Natural killer cell treated with Interleukin-12 subunit alpha and Interleukin-12 subunit beta and Interleukin-15 and Interleukin-18, amount 100 ng/mL, for 72 hours (primary cell): ENCODE results near the gene FAM24B. TPM values are rescaled to one million over a fixed set of nuclear protein-coding genes. Genes with fewer than 3 reads are reported as not detected.
A peak's percentile ranks its signal among the peaks of the same experiment; 100 is the strongest.

ENCODE experiments used
- ATAC-seq, 2 donors: fragments of 150-1000 bp; cut with Tn5 transposase in 1 of 2; sonication (Bioruptor Pico), chemical (Tn5 transposase) in 1 of 2; 2 replicates each; pipeline ENCODE4 v1.10.0; 2021
- DNase-seq: peaks from one replicate; pipeline ENCODE4 v3.0.0; 2022; ENCODE audit warnings: low spot score
- H3K27ac Mint-ChIP-seq, 2 donors: 1 replicate in 1 of 2; 2 replicates in 1 of 2; pipeline ENCODE4 v1.8.0; 2022; ENCODE audit warnings: mixed read lengths in 2 of 2, mild to moderate bottlenecking in 1 of 2, moderate library complexity in 1 of 2
- H3K27me3 Mint-ChIP-seq, 2 donors: 1 replicate in 1 of 2; 2 replicates in 1 of 2; pipeline ENCODE4 v1.8.0; 2022; ENCODE audit warnings: mixed read lengths in 2 of 2
- H3K36me3 Mint-ChIP-seq: one replicate; pipeline ENCODE4 v1.8.0; 2022; ENCODE audit warnings: mixed read lengths
- H3K4me1 Mint-ChIP-seq, 2 donors: 1 replicate in 1 of 2; 2 replicates in 1 of 2; pipeline ENCODE4 v1.8.0; 2022; ENCODE audit warnings: low read depth in 2 of 2, mixed read lengths in 2 of 2, mild to moderate bottlenecking in 1 of 2
- H3K4me3 Mint-ChIP-seq: one replicate; pipeline ENCODE4 v1.8.0; 2022; ENCODE audit warnings: mixed read lengths
- H3K9me3 Mint-ChIP-seq: 2 replicates; pipeline ENCODE4 v1.8.0; 2022; ENCODE audit warnings: mixed read lengths
- total RNA-seq, 2 donors: library from RNA; stranded (reverse); gene quantifications; one replicate each; pipeline ENCODE4 v1.2.3, GENCODE V29; 2022

FAM24B gene
- total RNA-seq, 2 donors from 2014 or later = 3.0 to 19.7 TPM

DNA sequence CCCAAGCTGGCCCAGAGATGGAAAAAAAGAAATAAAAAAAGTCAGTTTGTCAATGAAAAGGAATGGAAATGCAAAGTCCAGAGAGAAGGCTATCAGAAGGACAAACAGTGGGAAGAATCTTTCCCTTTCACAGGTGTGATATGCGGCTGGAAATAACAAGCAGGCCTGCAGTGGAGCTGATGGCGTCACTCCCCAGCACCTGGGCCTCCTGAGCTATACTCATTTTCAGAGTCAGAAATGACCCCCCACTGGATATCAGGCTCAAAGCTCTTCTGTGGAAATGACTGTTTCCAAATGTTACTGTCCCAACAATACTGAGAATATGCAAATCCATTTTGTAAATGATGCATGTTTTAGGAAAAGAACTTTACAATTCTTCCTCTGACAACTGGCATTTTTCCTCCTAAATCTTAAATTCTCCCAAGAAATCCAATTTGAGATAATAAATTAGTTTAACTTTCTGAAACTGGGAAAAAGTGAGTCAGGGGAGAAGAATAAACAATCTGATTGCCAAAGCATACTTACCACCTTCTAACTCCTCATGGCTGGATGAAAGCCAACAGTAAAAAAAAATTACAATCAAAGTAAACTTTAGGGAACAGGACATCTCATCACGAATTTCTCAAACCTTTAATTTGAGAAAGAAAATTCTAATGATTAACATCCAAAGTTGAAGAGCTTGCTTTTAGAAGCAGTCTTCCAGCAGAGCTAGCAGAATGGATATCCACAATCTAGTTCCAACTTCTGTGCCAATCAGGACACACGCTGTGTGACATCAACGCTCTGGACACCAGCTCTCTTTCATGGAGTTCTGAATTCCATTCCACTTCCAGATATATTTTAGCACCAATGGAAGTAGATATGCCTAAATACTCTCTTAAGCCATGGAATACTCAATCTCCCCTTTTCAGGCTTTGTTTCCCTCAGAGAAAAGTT, 28.4 kb downstream of the FAM24B start:
- Mint-ChIP-seq H3K27ac (no peak overlapping the region), H3K4me1 (peaks cover 18 to 29% of the 10 kb centered on the region in 2 donors), H3K36me3 (peaks cover 17% of the 10 kb centered on the region), H3K4me3 (no peak overlapping the region), H3K27me3 (no peaks in the 10 kb centered on the region), H3K9me3 (no peaks in the 10 kb centered on the region)
- ATAC-seq (no peak), DNase-seq (no peak)

DNA sequence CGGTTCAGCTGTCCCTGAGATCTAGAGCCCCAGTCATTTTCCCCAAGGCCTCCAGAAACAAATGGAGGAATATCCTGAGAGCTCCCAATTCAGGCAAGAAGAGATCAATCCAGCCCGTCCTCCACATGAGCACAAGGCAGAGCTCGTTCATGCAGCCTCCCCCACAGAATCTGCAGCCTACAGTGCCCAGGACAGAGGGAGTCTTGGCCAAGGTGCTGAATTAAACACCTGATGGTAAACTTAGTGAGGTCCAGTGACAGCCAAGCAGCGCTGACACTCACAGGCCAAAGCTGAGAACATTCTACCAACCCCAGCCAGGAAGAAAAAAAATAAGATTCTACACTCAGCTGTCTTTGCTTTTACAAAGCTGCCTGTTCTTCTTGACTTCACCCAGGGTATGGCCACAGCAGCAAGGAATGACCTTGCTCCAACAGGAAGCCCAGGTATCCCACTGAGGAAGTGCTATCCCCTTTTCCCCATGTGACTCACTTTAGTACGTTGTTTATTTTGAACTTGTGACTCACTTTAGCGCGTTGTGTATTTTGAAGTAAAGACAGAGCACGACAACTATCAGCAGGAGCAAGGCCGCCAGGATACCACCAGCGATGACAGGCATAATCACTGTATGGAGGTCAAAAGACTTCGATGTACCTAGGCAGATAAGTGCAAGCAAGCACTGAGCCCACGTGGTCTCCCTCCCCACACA, 29.3 kb downstream of the FAM24B start:
- DNase-seq (no peak), ATAC-seq (no peak)
- no peaks in the 10 kb centered on the region for H3K9me3 Mint-ChIP-seq
- no peak overlapping the region for H3K4me3 Mint-ChIP-seq
- no peaks in the 10 kb centered on the region for H3K27me3 Mint-ChIP-seq
- no peak overlapping the region for H3K27ac Mint-ChIP-seq
- H3K36me3 Mint-ChIP-seq = peaks cover 18% of the 10 kb centered on the region
- peaks cover 14 to 22% of the 10 kb centered on the region in 2 donors for H3K4me1 Mint-ChIP-seq

GRCh38 chr10:122849090-122849489, 30.3 kb downstream of the FAM24B start:
- no peak for ATAC-seq
- peaks cover 7 to 14% of the 10 kb centered on the region in 2 donors for H3K4me1 Mint-ChIP-seq
- H3K4me3 Mint-ChIP-seq = no peak overlapping the region
- no peak overlapping the region for H3K27ac Mint-ChIP-seq
- no peaks in the 10 kb centered on the region for H3K27me3 Mint-ChIP-seq
- H3K9me3 Mint-ChIP-seq = no peaks in the 10 kb centered on the region
- H3K36me3 Mint-ChIP-seq = peaks cover 18% of the 10 kb centered on the region
- DNase-seq = no peak

GRCh38 chr10:122847782-122848604, 31.4 kb downstream of the FAM24B start:
- DNase-seq = no peak
- H3K27ac Mint-ChIP-seq = no peak overlapping the region
- no peaks in the 10 kb centered on the region for H3K27me3 Mint-ChIP-seq
- ATAC-seq = no peak
- H3K9me3 Mint-ChIP-seq = no peaks in the 10 kb centered on the region
- peaks cover 11% of the 10 kb centered on the region for H3K36me3 Mint-ChIP-seq
- no peak overlapping the region for H3K4me3 Mint-ChIP-seq
- peaks cover 2 to 7% of the 10 kb centered on the region in 2 donors for H3K4me1 Mint-ChIP-seq

DNA sequence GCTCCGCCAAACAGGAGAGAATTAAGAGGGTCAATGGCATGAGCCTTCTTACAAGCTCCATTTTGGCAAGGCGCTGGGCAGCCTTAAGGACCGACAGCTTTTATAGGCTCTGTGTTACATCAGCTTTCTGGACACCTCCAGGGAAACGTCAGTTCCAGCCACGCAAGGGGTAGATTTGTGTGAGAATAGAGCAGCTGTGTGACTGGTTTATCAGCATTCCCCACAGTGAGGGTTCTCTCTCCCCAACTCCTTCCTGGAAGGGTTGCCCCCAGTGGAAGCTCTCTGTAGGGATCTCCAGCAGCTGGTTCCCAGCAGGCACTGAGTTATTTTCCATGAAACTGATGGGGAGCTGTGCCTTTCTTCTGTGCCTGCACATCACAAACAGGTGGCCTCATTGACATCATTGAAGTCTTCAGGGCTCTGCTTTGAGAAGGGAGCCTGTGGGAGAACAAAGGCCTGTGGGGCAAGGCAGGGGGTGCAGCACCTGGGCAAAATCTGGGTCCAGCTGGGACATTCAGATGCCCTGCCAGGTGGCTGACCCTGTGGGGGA, 33.5 kb downstream of the FAM24B start, which contains the start of gene CUZD1:
TSS of gene CUZD1 (minus strand) at position 75 of the 550 bp plus-strand sequence. CDS start at position 61, 14 bp downstream.
- ATAC-seq (no peak), DNase-seq (no peak)
- peaks cover 2 to 5% of the 10 kb centered on the region in 2 donors for H3K4me1 Mint-ChIP-seq
- H3K9me3 Mint-ChIP-seq = no peaks in the 10 kb centered on the region
- H3K4me3 Mint-ChIP-seq = no peak within 1 kb of the TSS
- H3K27ac Mint-ChIP-seq = peak within 1 kb of the TSS in 1 of 2 donors; percentile 6
- peaks cover 15% of the 10 kb centered on the region for H3K36me3 Mint-ChIP-seq
- H3K27me3 Mint-ChIP-seq = no peaks in the 10 kb centered on the region

GRCh38 chr10:122844146-122844545, 35.2 kb downstream of the FAM24B start:
- Mint-ChIP-seq H3K9me3 (no peaks in the 10 kb centered on the region), H3K27me3 (no peaks in the 10 kb centered on the region), H3K4me1 (peaks cover 2 to 5% of the 10 kb centered on the region in 2 donors), H3K36me3 (peaks cover 25% of the 10 kb centered on the region), H3K27ac (no peak overlapping the region), H3K4me3 (no peak overlapping the region)
- DNase-seq = no peak
- ATAC-seq = no peak

DNA sequence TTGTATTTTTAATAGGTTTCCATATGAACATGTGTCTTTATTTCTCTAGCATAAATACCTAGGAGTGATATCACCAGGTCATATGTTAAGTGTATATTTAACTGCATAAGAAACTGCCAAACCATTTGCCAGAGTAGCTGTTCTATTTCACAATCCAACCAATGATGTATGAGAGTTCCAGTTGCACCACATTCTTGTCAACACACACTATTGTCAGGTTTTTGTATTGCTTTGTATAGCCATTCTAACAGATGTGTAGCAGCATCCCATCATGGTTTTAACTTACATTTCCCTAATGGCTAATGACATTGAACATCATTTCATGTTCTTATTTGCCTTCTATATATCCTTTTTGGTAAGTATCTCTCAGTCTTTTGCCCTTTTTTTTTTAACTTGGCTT, 37.8 kb downstream of the FAM24B start:
- ATAC-seq (no peak), DNase-seq (no peak)
- H3K4me1 Mint-ChIP-seq = peaks cover 2 to 3% of the 10 kb centered on the region in 2 donors
- H3K36me3 Mint-ChIP-seq = peaks cover 39% of the 10 kb centered on the region
- H3K9me3 Mint-ChIP-seq = no peaks in the 10 kb centered on the region
- H3K27ac Mint-ChIP-seq = no peak overlapping the region
- no peaks in the 10 kb centered on the region for H3K27me3 Mint-ChIP-seq
- H3K4me3 Mint-ChIP-seq = no peak overlapping the region

GRCh38 chr10:122839505-122839904, 39.9 kb downstream of the FAM24B start:
- no peak for DNase-seq
- H3K9me3 Mint-ChIP-seq = no peaks in the 10 kb centered on the region
- peak overlapping the region in 1 of 2 donors; percentile 18 for H3K27ac Mint-ChIP-seq
- no peak overlapping the region for H3K4me3 Mint-ChIP-seq
- no peaks in the 10 kb centered on the region for H3K27me3 Mint-ChIP-seq
- no peak for ATAC-seq
- peaks cover 35% of the 10 kb centered on the region for H3K36me3 Mint-ChIP-seq
- H3K4me1 Mint-ChIP-seq = no peaks in the 10 kb centered on the region

DNA sequence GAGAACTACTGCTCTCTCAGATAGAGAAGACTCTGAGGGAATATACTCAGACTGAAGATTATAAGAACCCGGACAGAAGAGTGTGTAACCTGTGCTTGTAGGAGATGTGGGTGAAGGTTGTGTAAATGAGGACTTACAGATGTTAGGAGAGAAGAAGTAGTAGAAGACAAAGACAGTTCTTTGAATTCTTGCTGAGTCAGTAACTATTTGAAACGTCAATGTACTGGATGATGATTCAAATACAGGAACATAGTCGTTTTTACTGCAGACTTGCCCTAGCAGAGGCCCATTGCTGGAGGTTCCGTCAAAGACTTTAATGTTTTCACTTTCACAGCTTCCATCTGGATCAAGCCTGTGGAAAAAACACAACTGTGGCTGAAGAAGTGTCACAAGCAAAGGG, 40.5 kb downstream of the FAM24B start:
- Mint-ChIP-seq H3K4me3 (no peak overlapping the region), H3K27ac (no peak overlapping the region), H3K9me3 (no peaks in the 10 kb centered on the region), H3K27me3 (no peaks in the 10 kb centered on the region), H3K4me1 (no peaks in the 10 kb centered on the region), H3K36me3 (peaks cover 36% of the 10 kb centered on the region)
- ATAC-seq (no peak), DNase-seq (no peak)

- no peak for DNase-seq
- no peaks in the 10 kb centered on the region for H3K4me1 Mint-ChIP-seq
- no peak overlapping the region for H3K27ac Mint-ChIP-seq
- peaks cover 47% of the 10 kb centered on the region for H3K36me3 Mint-ChIP-seq
- no peak for ATAC-seq
- no peaks in the 10 kb centered on the region for H3K27me3 Mint-ChIP-seq
- H3K9me3 Mint-ChIP-seq = no peaks in the 10 kb centered on the region
- H3K4me3 Mint-ChIP-seq = no peak overlapping the region
Observed at GRCh38 chr10:122835908-122836307, 43.5 kb downstream of the FAM24B start.

DNA sequence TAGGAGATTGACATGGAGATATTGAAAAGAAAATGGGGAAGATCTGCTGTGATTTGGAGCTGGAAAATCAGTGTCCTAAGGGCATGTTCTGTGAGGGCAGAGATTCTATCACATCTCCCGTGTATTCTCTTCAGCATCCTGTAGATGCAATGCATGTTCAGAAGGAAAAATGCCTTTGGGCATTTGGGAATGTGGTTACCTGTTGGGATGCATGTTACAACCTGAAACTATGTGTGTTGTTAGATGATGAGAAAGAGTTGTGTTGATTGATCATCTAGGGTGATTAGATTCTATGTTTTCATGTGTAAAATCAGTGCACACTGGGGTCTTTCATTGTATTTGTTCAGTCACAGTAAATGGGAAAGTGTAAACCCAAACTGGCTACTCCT, 48.4 kb downstream of the FAM24B start:
- no peak overlapping the region for H3K27ac Mint-ChIP-seq
- H3K9me3 Mint-ChIP-seq = no peaks in the 10 kb centered on the region
- ATAC-seq = no peak

GRCh38 chr10:122830273-122830964, 49.0 kb downstream of the FAM24B start:
- no peak for ATAC-seq
- Mint-ChIP-seq H3K4me3 (no peak overlapping the region), H3K36me3 (peaks cover 23% of the 10 kb centered on the region)

More for the DNA sequence above, 48.4 kb downstream of the FAM24B start:
- no peaks in the 10 kb centered on the region for H3K4me1 Mint-ChIP-seq
- H3K27me3 Mint-ChIP-seq = no peaks in the 10 kb centered on the region
- peaks cover 24% of the 10 kb centered on the region for H3K36me3 Mint-ChIP-seq
- no peak overlapping the region for H3K4me3 Mint-ChIP-seq
- DNase-seq = no peak

GRCh38 chr10:122829454-122829853, 49.9 kb downstream of the FAM24B start:
- ATAC-seq = peak in 1 of 2 donors; percentile 36
- Mint-ChIP-seq H3K27ac (no peak overlapping the region), H3K4me3 (no peak overlapping the region), H3K4me1 (no peaks in the 10 kb centered on the region), H3K9me3 (no peaks in the 10 kb centered on the region), H3K36me3 (peaks cover 23% of the 10 kb centered on the region), H3K27me3 (peaks cover 8 to 13% of the 10 kb centered on the region in 2 donors)
- DNase-seq = no peak

More at GRCh38 chr10:122830273-122830964, 49.0 kb downstream of the FAM24B start:
- Mint-ChIP-seq H3K27me3 (peaks cover 3 to 5% of the 10 kb centered on the region in 2 donors), H3K9me3 (no peaks in the 10 kb centered on the region), H3K4me1 (no peaks in the 10 kb centered on the region), H3K27ac (no peak overlapping the region)
- no peak for DNase-seq
